ENCODE data around the gene IFNB1. TPM values are rescaled to one million over a fixed set of nuclear protein-coding genes. Genes with fewer than 3 reads are reported as not detected.
A peak's percentile ranks its signal among the peaks of the same experiment; 100 is the strongest.

Gene IFNB1
- total and polyA plus RNA-seq, 2 experiments from 2014 or later = not detected

DNA sequence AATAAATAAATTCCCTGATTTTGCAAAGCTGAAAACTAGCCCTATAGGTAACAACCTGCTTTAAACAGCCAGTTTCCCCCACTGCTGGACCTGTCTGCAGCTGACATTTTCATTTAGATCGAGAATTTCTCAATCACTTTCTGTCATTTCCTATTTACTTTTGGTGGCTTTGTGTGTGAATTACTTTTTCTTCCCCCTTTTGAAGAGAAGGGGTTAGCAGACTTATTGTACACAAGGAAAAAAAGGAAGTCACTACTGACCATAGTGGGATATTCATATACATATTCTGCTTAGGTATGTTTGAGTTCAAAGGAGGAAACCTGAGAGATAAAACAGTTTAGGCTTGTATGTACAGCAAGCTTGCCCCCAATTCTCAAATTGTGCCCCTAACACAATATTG is 27.0 kb upstream of the IFNB1 start:
- H3K79me2 ChIP-seq = no peaks in the 10 kb centered on the region
- no peaks in the 10 kb centered on the region for H3K9me3 ChIP-seq (ENCODE audit: low read depth)
- no peaks in the 10 kb centered on the region for H3K9me2 ChIP-seq (replicated peaks; ENCODE audit: insufficient read depth)
- no peak overlapping the region for H3K4me3 ChIP-seq
- TF ChIP-seq EZH2 (IDR thresholded peaks at IDR 0.05; ENCODE audit: borderline replicate concordance) (no peak), EZH2phosphoT487 (IDR thresholded peaks at IDR 0.05; ENCODE audit: low read depth, severe bottlenecking, unreplicated experiment) (no peak)
- TF ChIP-seq, protein P1, sequence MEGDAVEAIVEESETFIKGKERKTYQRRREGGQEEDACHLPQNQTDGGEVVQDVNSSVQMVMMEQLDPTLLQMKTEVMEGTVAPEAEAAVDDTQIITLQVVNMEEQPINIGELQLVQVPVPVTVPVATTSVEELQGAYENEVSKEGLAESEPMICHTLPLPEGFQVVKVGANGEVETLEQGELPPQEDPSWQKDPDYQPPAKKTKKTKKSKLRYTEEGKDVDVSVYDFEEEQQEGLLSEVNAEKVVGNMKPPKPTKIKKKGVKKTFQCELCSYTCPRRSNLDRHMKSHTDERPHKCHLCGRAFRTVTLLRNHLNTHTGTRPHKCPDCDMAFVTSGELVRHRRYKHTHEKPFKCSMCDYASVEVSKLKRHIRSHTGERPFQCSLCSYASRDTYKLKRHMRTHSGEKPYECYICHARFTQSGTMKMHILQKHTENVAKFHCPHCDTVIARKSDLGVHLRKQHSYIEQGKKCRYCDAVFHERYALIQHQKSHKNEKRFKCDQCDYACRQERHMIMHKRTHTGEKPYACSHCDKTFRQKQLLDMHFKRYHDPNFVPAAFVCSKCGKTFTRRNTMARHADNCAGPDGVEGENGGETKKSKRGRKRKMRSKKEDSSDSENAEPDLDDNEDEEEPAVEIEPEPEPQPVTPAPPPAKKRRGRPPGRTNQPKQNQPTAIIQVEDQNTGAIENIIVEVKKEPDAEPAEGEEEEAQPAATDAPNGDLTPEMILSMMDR (IDR thresholded peaks at IDR 0.05; ENCODE audit: poor library complexity) = no peak
- no peak overlapping the region for H2AFZ ChIP-seq
- WGBS (ENCODE audit: low lambda C conversion rate, missing lambda C conversion rate) = 71% methylated on average over 1 of the region's 1 CpG
- H3K36me3 ChIP-seq (replicated peaks; ENCODE audit: insufficient read depth, low read depth) = no peaks in the 10 kb centered on the region
- no peaks in the 10 kb centered on the region for H3K27me3 ChIP-seq
- H4K20me1 ChIP-seq (ENCODE audit: insufficient read depth, poor library complexity, severe bottlenecking) = no peaks in the 10 kb centered on the region
- DNase-seq (ENCODE audit: low spot score) = no peak
- no peak overlapping the region for H3K4me2 ChIP-seq
- no peak overlapping the region for H3K27ac ChIP-seq
- no peaks in the 10 kb centered on the region for H3K4me1 ChIP-seq (ENCODE audit: insufficient read depth)

DNA sequence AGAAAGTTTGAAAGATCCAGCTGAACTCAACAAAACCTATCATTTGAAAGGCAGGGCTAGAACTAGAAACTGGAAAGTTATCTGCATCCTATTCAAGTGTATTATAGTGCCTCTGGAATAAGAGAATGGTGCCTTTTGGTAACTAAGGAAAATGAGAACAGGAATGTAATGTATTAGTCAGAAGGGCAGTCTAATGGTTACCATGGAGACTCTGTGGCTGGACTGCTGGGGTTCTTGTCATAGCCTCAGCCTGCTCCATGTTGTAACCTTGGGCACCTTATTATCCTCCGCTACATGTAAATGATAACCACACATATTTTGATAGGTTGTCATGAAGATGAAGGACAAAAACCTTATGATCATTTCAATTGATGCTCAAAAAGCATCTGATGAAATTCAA is 24.6 kb upstream of the IFNB1 start:
- Histone ChIP-seq H4K20me1 (ENCODE audit: insufficient read depth, poor library complexity, severe bottlenecking) (no peaks in the 10 kb centered on the region), H3K4me3 (no peak overlapping the region), H3K4me2 (no peak overlapping the region), H3K79me2 (no peaks in the 10 kb centered on the region), H3K9me2 (replicated peaks; ENCODE audit: insufficient read depth) (no peaks in the 10 kb centered on the region), H3K9me3 (ENCODE audit: low read depth) (no peaks in the 10 kb centered on the region), H3K27ac (no peak overlapping the region), H2AFZ (no peak overlapping the region), H3K27me3 (no peaks in the 10 kb centered on the region), H3K4me1 (ENCODE audit: insufficient read depth) (no peaks in the 10 kb centered on the region), H3K36me3 (replicated peaks; ENCODE audit: insufficient read depth, low read depth) (no peaks in the 10 kb centered on the region)
- TF ChIP-seq EZH2 (IDR thresholded peaks at IDR 0.05; ENCODE audit: borderline replicate concordance) (no peak), EZH2phosphoT487 (IDR thresholded peaks at IDR 0.05; ENCODE audit: low read depth, severe bottlenecking, unreplicated experiment) (no peak)
- TF ChIP-seq, protein P1 (IDR thresholded peaks at IDR 0.05; ENCODE audit: poor library complexity) = no peak
- no peak for DNase-seq (ENCODE audit: low spot score)
- 95% methylated on average over 1 of the region's 1 CpG for WGBS (ENCODE audit: low lambda C conversion rate, missing lambda C conversion rate)

DNA sequence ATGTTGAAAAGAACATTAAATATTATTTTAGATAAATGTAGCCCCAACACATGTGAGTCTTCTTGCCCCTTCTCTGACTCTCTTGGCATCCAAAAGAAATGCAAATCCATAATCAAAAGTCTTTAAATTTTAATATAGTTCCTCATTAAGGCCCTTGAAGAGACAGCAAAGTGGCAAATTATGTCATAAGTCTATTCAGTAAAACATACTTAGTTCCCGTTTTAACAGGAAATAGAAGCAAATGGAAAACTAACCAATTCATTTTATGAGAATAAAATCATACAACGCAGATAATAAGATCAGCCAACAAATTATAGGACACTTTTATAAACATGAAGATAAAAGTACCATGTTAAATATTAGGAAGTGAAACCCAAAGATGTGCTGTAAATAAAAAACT is 20.1 kb upstream of the IFNB1 start:
- DNase-seq (ENCODE audit: low spot score) = no peak
- H3K9me3 ChIP-seq (ENCODE audit: low read depth) = no peaks in the 10 kb centered on the region
- H3K9me2 ChIP-seq (replicated peaks; ENCODE audit: insufficient read depth) = no peaks in the 10 kb centered on the region
- H3K4me3 ChIP-seq = no peak overlapping the region
- WGBS (ENCODE audit: low lambda C conversion rate, missing lambda C conversion rate) = 94% methylated on average over 2 of the region's 2 CpGs
- H3K79me2 ChIP-seq = no peaks in the 10 kb centered on the region
- H3K27me3 ChIP-seq = no peaks in the 10 kb centered on the region
- no peak overlapping the region for H2AFZ ChIP-seq
- TF ChIP-seq, protein P1 (IDR thresholded peaks at IDR 0.05; ENCODE audit: poor library complexity) = no peak
- no peak for TF ChIP-seq EZH2phosphoT487 (IDR thresholded peaks at IDR 0.05; ENCODE audit: low read depth, severe bottlenecking, unreplicated experiment)
- no peak for TF ChIP-seq EZH2 (IDR thresholded peaks at IDR 0.05; ENCODE audit: borderline replicate concordance)
- H3K4me1 ChIP-seq (ENCODE audit: insufficient read depth) = peaks cover 7% of the 10 kb centered on the region
- no peak overlapping the region for H3K4me2 ChIP-seq
- no peak overlapping the region for H3K27ac ChIP-seq
- no peaks in the 10 kb centered on the region for H4K20me1 ChIP-seq (ENCODE audit: insufficient read depth, poor library complexity, severe bottlenecking)
- H3K36me3 ChIP-seq (replicated peaks; ENCODE audit: insufficient read depth, low read depth) = no peaks in the 10 kb centered on the region

DNA sequence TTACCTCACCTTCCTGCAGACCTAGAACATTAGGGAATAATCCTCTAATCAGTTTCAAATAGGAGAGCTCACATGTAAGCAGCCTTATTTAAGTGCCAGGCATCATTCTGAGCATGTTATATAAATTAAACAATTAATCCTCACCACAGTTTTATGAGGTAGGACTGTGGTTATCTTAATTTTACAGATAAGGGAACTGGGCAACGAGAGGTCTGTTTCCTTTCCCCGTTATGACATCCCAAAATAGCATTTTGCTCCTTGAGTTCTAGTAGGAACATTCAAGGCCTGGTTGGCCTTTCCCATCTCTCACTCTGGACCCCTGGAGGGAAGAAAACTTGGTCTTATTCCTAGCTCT is 19.1 kb upstream of the IFNB1 start:
- Histone ChIP-seq H2AFZ (peak overlapping the region; percentile 39), H3K79me2 (no peaks in the 10 kb centered on the region)

More for the DNA sequence above, 19.1 kb upstream of the IFNB1 start:
- DNase-seq (ENCODE audit: low spot score) = no peak
- no peaks in the 10 kb centered on the region for H3K36me3 ChIP-seq (replicated peaks; ENCODE audit: insufficient read depth, low read depth)
- TF ChIP-seq, protein P1 (IDR thresholded peaks at IDR 0.05; ENCODE audit: poor library complexity) = no peak
- no peak for TF ChIP-seq EZH2phosphoT487 (IDR thresholded peaks at IDR 0.05; ENCODE audit: low read depth, severe bottlenecking, unreplicated experiment)
- TF ChIP-seq EZH2 (IDR thresholded peaks at IDR 0.05; ENCODE audit: borderline replicate concordance) = no peak
- no peaks in the 10 kb centered on the region for H3K9me3 ChIP-seq (ENCODE audit: low read depth)
- 35% methylated on average over 2 of the region's 2 CpGs for WGBS (ENCODE audit: low lambda C conversion rate, missing lambda C conversion rate)
- peaks cover 7% of the 10 kb centered on the region for H3K4me1 ChIP-seq (ENCODE audit: insufficient read depth)
- no peaks in the 10 kb centered on the region for H4K20me1 ChIP-seq (ENCODE audit: insufficient read depth, poor library complexity, severe bottlenecking)
- H3K27ac ChIP-seq = peak overlapping the region; percentile 70
- H3K4me2 ChIP-seq = peak overlapping the region; percentile 58
- H3K27me3 ChIP-seq = no peaks in the 10 kb centered on the region
- H3K4me3 ChIP-seq = no peak overlapping the region
- no peaks in the 10 kb centered on the region for H3K9me2 ChIP-seq (replicated peaks; ENCODE audit: insufficient read depth)

Data from hepatocyte (in vitro differentiated cells).